Liver (tissue), 9 donors: ENCODE results near the gene C14orf180. TPM values are rescaled to one million over a fixed set of nuclear protein-coding genes. Genes with fewer than 3 reads are reported as not detected.

Experiments used
- DNase-seq: peaks from one replicate; pipeline ENCODE4 v3.0.0-alpha.2; 2017; ENCODE audit warnings: low spot score
- H3K27ac ChIP-seq, 2 donors: one replicate each; pipeline ENCODE4 v1.7.0; 2013; ENCODE audit warnings: inconsistent platforms in 2 of 2, low read length in 2 of 2, control low read depth in 1 of 2, low read depth in 1 of 2, mild to moderate bottlenecking in 1 of 2
- H3K27me3 ChIP-seq, 4 donors: one replicate each; pipeline versions ENCODE4 v1.6.1 to v1.7.0; 2013; ENCODE audit warnings: low read length in 3 of 4, inconsistent platforms in 1 of 4, mild to moderate bottlenecking in 1 of 4, moderate library complexity in 1 of 4; ENCODE audit not compliant: control insufficient read depth in 4 of 4, insufficient read depth in 4 of 4
- H3K36me3 ChIP-seq, 4 donors: one replicate each; pipeline versions ENCODE4 v1.6.1 to v1.7.0; 2013; ENCODE audit warnings: low read length in 3 of 4, mild to moderate bottlenecking in 3 of 4, low read depth in 1 of 4, moderate library complexity in 1 of 4; ENCODE audit not compliant: control insufficient read depth in 4 of 4, insufficient read depth in 3 of 4
- H3K4me1 ChIP-seq, 4 donors: one replicate each; pipeline versions ENCODE4 v1.6.1 to v1.7.0; 2013; ENCODE audit warnings: low read length in 3 of 4, mild to moderate bottlenecking in 3 of 4, moderate library complexity in 1 of 4; ENCODE audit not compliant: control insufficient read depth in 4 of 4, insufficient read depth in 4 of 4
- H3K4me3 ChIP-seq, 3 donors: one replicate each; pipeline versions ENCODE4 v1.6.1 to v1.7.0; 2013; ENCODE audit warnings: low read length in 3 of 3, control low read depth in 1 of 3, low read depth in 1 of 3, mild to moderate bottlenecking in 1 of 3
- H3K9ac ChIP-seq, 2 donors: one replicate each; pipeline ENCODE4 v1.7.0; 2013; ENCODE audit warnings: low read length in 2 of 2, mild to moderate bottlenecking in 2 of 2, moderate library complexity in 2 of 2, control low read depth in 1 of 2, low read depth in 1 of 2
- H3K9me3 ChIP-seq, 4 donors: one replicate each; pipeline versions ENCODE4 v1.6.1 to v1.7.0; 2013; ENCODE audit warnings: low read length in 3 of 4; ENCODE audit not compliant: control insufficient read depth in 4 of 4
- ATF3 ChIP-seq: IDR thresholded peaks from 2 replicates; pipeline ENCODE4 v1.6.1; 2016; ENCODE audit warnings: antibody characterized with exemption
- CTCF ChIP-seq: fragments of 150-350 bp; IDR thresholded peaks from 2 replicates; pipeline ENCODE4 v1.5.1; 2017; ENCODE audit warnings: improper control_type of control experiment, low read depth, low read length; ENCODE audit not compliant: missing input control
- EGR1 ChIP-seq, 2 donors: IDR thresholded peaks; 2 replicates each; pipeline ENCODE4 v1.6.1; 2016 to 2018; ENCODE audit warnings: antibody characterized with exemption in 2 of 2, low read depth in 2 of 2
- FOXA1 ChIP-seq: IDR thresholded peaks from 2 replicates; pipeline ENCODE4 v1.6.1; 2016; ENCODE audit warnings: antibody characterized with exemption
- FOXA2 ChIP-seq: IDR thresholded peaks from 2 replicates; pipeline ENCODE4 v1.6.1; 2016; ENCODE audit warnings: antibody characterized with exemption
- GABPA ChIP-seq, 2 donors: IDR thresholded peaks in 1 of 2; conservative IDR thresholded peaks in 1 of 2; 2 replicates each; pipeline ENCODE4 v1.6.1; 2016; ENCODE audit warnings: antibody characterized with exemption in 2 of 2, mild to moderate bottlenecking in 1 of 2, moderate library complexity in 1 of 2
- HNF4A ChIP-seq, 2 donors: conservative IDR thresholded peaks; 2 replicates each; pipeline ENCODE4 v1.6.1; 2016; ENCODE audit warnings: antibody characterized with exemption in 2 of 2, mild to moderate bottlenecking in 2 of 2
- HNF4G ChIP-seq: IDR thresholded peaks from 2 replicates; pipeline ENCODE4 v1.6.1; 2016; ENCODE audit warnings: antibody characterized with exemption
- JUND ChIP-seq, 2 donors: IDR thresholded peaks; 2 replicates each; pipeline ENCODE4 v1.6.1; 2016; ENCODE audit warnings: antibody characterized with exemption in 2 of 2
- NR2F2 ChIP-seq: IDR thresholded peaks from 2 replicates; pipeline ENCODE4 v1.6.1; 2016; ENCODE audit warnings: antibody characterized with exemption
- RAD21 ChIP-seq, 2 donors: IDR thresholded peaks; 2 replicates each; pipeline ENCODE4 v1.6.1; 2016; ENCODE audit warnings: antibody characterized with exemption in 2 of 2, mild to moderate bottlenecking in 2 of 2
- REST ChIP-seq: IDR thresholded peaks from 2 replicates; pipeline ENCODE4 v1.6.1; 2016; ENCODE audit warnings: antibody characterized with exemption, mild to moderate bottlenecking
- RXRA ChIP-seq, 2 donors: IDR thresholded peaks; 2 replicates each; pipeline ENCODE4 v1.6.1; 2017 to 2018; ENCODE audit warnings: antibody characterized with exemption in 2 of 2, mild to moderate bottlenecking in 1 of 2
- SP1 ChIP-seq: IDR thresholded peaks from 2 replicates; pipeline ENCODE4 v1.6.1; 2018; ENCODE audit warnings: antibody characterized with exemption, mild to moderate bottlenecking
- TAF1 ChIP-seq: conservative IDR thresholded peaks from 2 replicates; pipeline ENCODE4 v1.6.1; 2016; ENCODE audit warnings: antibody characterized with exemption, mild to moderate bottlenecking
- YY1 ChIP-seq: IDR thresholded peaks from 2 replicates; pipeline ENCODE4 v1.6.1; 2016; ENCODE audit warnings: antibody characterized with exemption, mild to moderate bottlenecking
- WGBS: extraction: QIAGEN DNeasy Blood & Tissue Kit; methylation state at CpG from one replicate; pipeline ENCODE4 v1.1.7; 2013; 5-methylcytosine and 5-hydroxymethylcytosine counted together
- polyA plus RNA-seq, 2 donors: library from polyadenylated mRNA; stranded (reverse) in 1 of 2; unstranded in 1 of 2; fragments of 200-250 nt in 1 of 2; fragments of >200 nt in 1 of 2; fragmentation: Nextera tagmentation in 1 of 2; extraction: Ambion mirVana in 1 of 2; gene quantifications; one replicate each; pipeline versions ENCODE4 v1.2.1 to v1.2.3, GENCODE V29; 2013 to 2015
- total RNA-seq, 2 donors: library from RNA; depleted of rRNA; stranded (reverse); fragments of >200 nt; gene quantifications; one replicate each; pipeline ENCODE4 v1.2.3, GENCODE V29; 2014
- TF ChIP-seq, protein P1 (sequence below): IDR thresholded peaks from 2 replicates; pipeline ENCODE4 v1.6.1; 2016; ENCODE audit warnings: antibody characterized with exemption
- TF ChIP-seq, protein P2 (sequence below): IDR thresholded peaks from 2 replicates; pipeline ENCODE4 v1.6.1; 2016; ENCODE audit warnings: antibody characterized with exemption
- donor health status: healthy.
- donor health status: healthy.
- donor health status: healthy.
- donor health status: healthy.
- donor health status: healthy.

The C14orf180 gene
- total and polyA plus RNA-seq, 4 donors, result 0.09 to 4.0 (median 2.9) TPM

GRCh38 chr14:104562606-104563005 is 17.0 kb upstream of the C14orf180 start:
- no peaks in the 10 kb centered on the region for H3K36me3 ChIP-seq
- no peak overlapping the region for H3K9ac ChIP-seq
- no peaks in the 10 kb centered on the region for H3K9me3 ChIP-seq
- H3K4me1 ChIP-seq, result peaks cover 0 to 3% (median 1%) of the 10 kb centered on the region in 4 donors
- TF ChIP-seq JUND (IDR thresholded peaks at IDR 0.05) (no peak), RAD21 (IDR thresholded peaks at IDR 0.05) (no peak), NR2F2 (no peak), FOXA2 (no peak), SP1 (no peak), GABPA (IDR thresholded peaks at IDR 0.05 in 1 of 2, conservative IDR thresholded peaks at IDR 0.05 in 1 of 2) (no peak), YY1 (no peak), RXRA (IDR thresholded peaks at IDR 0.05) (no peak), TAF1 (no peak), FOXA1 (no peak), HNF4G (no peak), EGR1 (IDR thresholded peaks at IDR 0.05; ENCODE audit: low read depth in 2 of 2) (no peak), HNF4A (conservative IDR thresholded peaks at IDR 0.05) (no peak), REST (no peak), ATF3 (no peak), CTCF (no peak)
- TF ChIP-seq, protein P1, sequence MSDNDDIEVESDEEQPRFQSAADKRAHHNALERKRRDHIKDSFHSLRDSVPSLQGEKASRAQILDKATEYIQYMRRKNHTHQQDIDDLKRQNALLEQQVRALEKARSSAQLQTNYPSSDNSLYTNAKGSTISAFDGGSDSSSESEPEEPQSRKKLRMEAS, result no peak
- TF ChIP-seq, protein P2, sequence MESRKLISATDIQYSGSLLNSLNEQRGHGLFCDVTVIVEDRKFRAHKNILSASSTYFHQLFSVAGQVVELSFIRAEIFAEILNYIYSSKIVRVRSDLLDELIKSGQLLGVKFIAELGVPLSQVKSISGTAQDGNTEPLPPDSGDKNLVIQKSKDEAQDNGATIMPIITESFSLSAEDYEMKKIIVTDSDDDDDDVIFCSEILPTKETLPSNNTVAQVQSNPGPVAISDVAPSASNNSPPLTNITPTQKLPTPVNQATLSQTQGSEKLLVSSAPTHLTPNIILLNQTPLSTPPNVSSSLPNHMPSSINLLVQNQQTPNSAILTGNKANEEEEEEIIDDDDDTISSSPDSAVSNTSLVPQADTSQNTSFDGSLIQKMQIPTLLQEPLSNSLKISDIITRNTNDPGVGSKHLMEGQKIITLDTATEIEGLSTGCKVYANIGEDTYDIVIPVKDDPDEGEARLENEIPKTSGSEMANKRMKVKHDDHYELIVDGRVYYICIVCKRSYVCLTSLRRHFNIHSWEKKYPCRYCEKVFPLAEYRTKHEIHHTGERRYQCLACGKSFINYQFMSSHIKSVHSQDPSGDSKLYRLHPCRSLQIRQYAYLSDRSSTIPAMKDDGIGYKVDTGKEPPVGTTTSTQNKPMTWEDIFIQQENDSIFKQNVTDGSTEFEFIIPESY, result no peak
- H3K27me3 ChIP-seq, result peaks cover 0 to 3% (median 0%) of the 10 kb centered on the region in 4 donors
- no peak for DNase-seq
- 86% methylated on average over 5 of the region's 5 CpGs for WGBS
- no peak overlapping the region for H3K27ac ChIP-seq
- no peak overlapping the region for H3K4me3 ChIP-seq
